Calu3 (cell line): Measurements from ENCODE around the gene MADCAM1. TPM values are rescaled to one million over a fixed set of nuclear protein-coding genes. Genes with fewer than 3 reads are reported as not detected.

Source experiments
- BruUV-seq: library from RNA; stranded (reverse); fragments of 400-500 nt; replicated peaks from 2 replicates; lab custom pipeline; 2021; lab: Mats Ljungman, UMichigan
- CTCF ChIA-PET: fragments of 300-600 bp; sonication (Branson Sonifier 250); formaldehyde crosslinking; loops from one replicate; lab custom pipeline; 2022; ENCODE audit warnings: antibody characterized with exemption; lab: Charles Lee
- DNase-seq: peaks from one replicate; pipeline ENCODE4 v3.0.0; 2022
- H3K27ac Mint-ChIP-seq: one replicate; pipeline ENCODE4 v1.8.0; 2022; ENCODE audit warnings: mixed read lengths; ENCODE audit not compliant: unreplicated experiment
- H3K27me3 Mint-ChIP-seq: one replicate; pipeline ENCODE4 v1.8.0; 2022; ENCODE audit warnings: mixed read lengths; ENCODE audit not compliant: unreplicated experiment
- H3K36me3 Mint-ChIP-seq: one replicate; pipeline ENCODE4 v1.8.0; 2022; ENCODE audit warnings: mild to moderate bottlenecking, moderate library complexity, mixed read lengths; ENCODE audit not compliant: insufficient read depth, unreplicated experiment
- H3K4me1 Mint-ChIP-seq: one replicate; pipeline ENCODE4 v1.8.0; 2022; ENCODE audit warnings: mild to moderate bottlenecking, low read depth, mixed read lengths; ENCODE audit not compliant: unreplicated experiment
- H3K4me3 Mint-ChIP-seq: one replicate; pipeline ENCODE4 v1.8.0; 2022; ENCODE audit warnings: mild to moderate bottlenecking, low read depth, moderate library complexity, mixed read lengths; ENCODE audit not compliant: unreplicated experiment
- H3K9me3 Mint-ChIP-seq: one replicate; pipeline ENCODE4 v1.8.0; 2022; ENCODE audit warnings: low read depth, mixed read lengths; ENCODE audit not compliant: unreplicated experiment
- CTCF ChIP-seq: fragments of 200-600 bp; IDR thresholded peaks from one replicate; pipeline ENCODE4 v1.8.0; 2022; ENCODE audit warnings: antibody characterized with exemption; ENCODE audit not compliant: unreplicated experiment
- intact Hi-C: fragments of 100-400 bp; cut with micrococcal nuclease; formaldehyde crosslinking; loops from one replicate; pipeline ENCODE4 v1.10.0; 2022; ENCODE audit not compliant: unreplicated experiment
- total RNA-seq: library from RNA; stranded (reverse); gene quantifications from 2 replicates; pipeline ENCODE4 v1.2.3, GENCODE V29; 2022

MADCAM1 gene
- total RNA-seq, 1 experiment from 2014 or later = 0.47 TPM

- intact Hi-C loops = no loop called here
- Mint-ChIP-seq H3K4me3 (no peak overlapping the region), H3K27ac (no peak overlapping the region), H3K27me3 (no peaks in the 10 kb centered on the region), H3K9me3 (no peaks in the 10 kb centered on the region), H3K4me1 (no peaks in the 10 kb centered on the region), H3K36me3 (peaks cover 15% of the 10 kb centered on the region)
- no TSS peak for BruUV-seq
- DNase-seq = no peak
- no peak for TF ChIP-seq CTCF
- CTCF ChIA-PET = no interaction called here
Observed at GRCh38 chr19:512547-513365, 16.5 kb downstream of the MADCAM1 start.

- no peak for DNase-seq
- Mint-ChIP-seq H3K9me3 (no peaks in the 10 kb centered on the region), H3K4me3 (no peak overlapping the region), H3K27me3 (no peaks in the 10 kb centered on the region), H3K27ac (no peak overlapping the region), H3K36me3 (peaks cover 7% of the 10 kb centered on the region), H3K4me1 (no peaks in the 10 kb centered on the region)
- TF ChIP-seq CTCF = no peak
- CTCF ChIA-PET = no interaction called here
- BruUV-seq = no TSS peak
- intact Hi-C loops = no loop called here
Observed at GRCh38 chr19:513368-514165, 17.3 kb downstream of the MADCAM1 start.

DNA sequence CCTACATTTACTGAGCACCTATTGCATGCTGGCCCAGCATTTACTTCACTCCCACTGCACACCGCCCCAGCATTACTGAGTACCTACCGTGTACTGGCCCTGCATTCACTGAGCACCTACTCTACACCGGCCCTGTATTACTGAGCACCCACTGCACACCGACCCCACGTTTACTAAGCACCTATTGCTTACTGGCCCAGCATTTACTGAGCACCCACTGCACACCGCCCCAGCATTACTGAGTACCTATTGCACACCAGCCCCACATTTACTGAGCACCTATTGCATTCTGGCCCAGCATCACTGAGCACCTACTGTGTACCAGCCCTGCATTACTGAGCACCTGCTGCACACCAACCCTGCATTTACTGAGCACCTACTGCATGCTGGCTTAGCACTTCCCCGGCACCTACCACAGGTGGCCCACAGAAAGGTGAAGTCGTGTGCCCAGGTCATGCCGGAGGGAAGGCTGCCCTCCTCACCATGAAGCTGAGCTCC is 17.9 kb downstream of the MADCAM1 start:
- H3K27ac Mint-ChIP-seq = no peak overlapping the region
- CTCF ChIA-PET = no interaction called here
- no peak for DNase-seq
- intact Hi-C loops = no loop called here
- TF ChIP-seq CTCF = no peak
- H3K36me3 Mint-ChIP-seq = peaks cover 5% of the 10 kb centered on the region
- BruUV-seq = no TSS peak
- H3K9me3 Mint-ChIP-seq = no peaks in the 10 kb centered on the region
- H3K27me3 Mint-ChIP-seq = no peaks in the 10 kb centered on the region
- H3K4me3 Mint-ChIP-seq = no peak overlapping the region
- no peaks in the 10 kb centered on the region for H3K4me1 Mint-ChIP-seq

- CTCF ChIA-PET = no interaction called here
- no TSS peak for BruUV-seq
- Mint-ChIP-seq H3K4me3 (no peak overlapping the region), H3K27ac (no peak overlapping the region), H3K27me3 (no peaks in the 10 kb centered on the region), H3K36me3 (no peaks in the 10 kb centered on the region), H3K9me3 (no peaks in the 10 kb centered on the region), H3K4me1 (no peaks in the 10 kb centered on the region)
- TF ChIP-seq CTCF = no peak
- DNase-seq = no peak
- intact Hi-C loops = no loop called here
Observed at GRCh38 chr19:517721-518597, 21.7 kb downstream of the MADCAM1 start.
